Activated effector memory CD4-positive, alpha-beta T cell treated with anti-CD3 and anti-CD28 coated beads, Interleukin-2, amount 50 U/mL, for 16 hours (primary cell): ENCODE data around the gene BEST3.
"Not testable (repeated sequence)": the region's sequence is repeated elsewhere in the genome, so short reads cannot be mapped to it uniquely, and the experiment has no call there.

Experiments used
- DNase-seq: peaks from one replicate; pipeline ENCODE4 v3.0.0-alpha.2; 2020

The BEST3 gene

DNA sequence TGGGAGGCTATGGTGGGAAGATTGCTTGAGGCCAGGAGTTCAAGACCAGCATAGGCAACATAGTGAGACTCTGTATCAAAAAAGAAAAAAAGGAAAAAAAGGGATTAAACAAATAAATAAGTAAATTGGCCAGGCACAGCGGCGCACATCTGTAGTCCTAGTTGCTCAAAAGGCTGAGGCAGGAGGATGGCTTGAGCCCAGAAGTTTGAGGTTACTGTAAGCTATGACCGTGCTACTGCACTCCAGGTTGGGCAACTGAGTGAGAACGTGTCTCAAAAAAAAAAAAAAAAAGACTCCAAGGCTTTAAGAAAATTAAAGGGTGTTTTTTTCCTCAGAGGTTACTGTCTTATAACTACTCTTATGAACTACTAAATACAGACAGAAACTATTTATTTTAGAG lies 11.7 kb downstream of the BEST3 start:
- DNase-seq: no peak

DNA sequence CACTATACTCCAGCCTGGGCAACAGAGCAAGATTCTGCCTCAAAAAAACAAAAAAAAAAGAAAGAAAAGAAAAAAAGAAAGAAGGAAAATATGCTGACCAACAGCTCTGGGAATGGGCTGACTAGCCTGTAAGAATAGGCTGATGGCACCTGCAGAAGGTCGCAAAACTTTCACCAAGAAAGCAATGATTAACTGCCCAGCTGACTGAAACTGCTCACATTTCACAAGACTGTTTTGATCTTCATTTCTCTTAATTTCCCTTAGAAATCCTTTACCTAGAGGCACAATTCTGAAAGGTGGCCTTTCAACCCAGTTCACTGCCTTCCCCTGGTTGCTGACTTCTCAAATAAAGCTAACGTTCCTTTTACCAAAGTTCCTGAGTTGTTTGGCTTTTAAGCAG lies 12.4 kb downstream of the BEST3 start:
- no peak for DNase-seq

DNA sequence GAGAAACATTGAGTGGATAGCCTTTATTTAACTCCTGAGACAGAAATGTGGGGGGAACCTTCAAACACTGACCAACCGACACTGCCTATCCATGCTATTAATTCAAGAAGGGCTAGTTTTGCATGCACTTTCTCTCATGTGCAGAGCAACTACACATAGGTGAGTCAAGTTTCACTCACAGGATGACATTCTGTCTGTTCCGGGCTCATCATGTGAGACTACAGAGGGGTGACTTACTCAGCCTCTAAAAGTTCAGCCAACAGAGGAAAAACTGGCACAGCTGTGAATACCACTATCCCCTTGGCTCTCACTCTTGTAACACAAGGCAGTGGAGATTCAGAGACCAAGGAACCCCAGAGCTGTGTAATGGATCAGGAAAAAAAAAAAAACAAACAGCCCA lies 13.3 kb downstream of the BEST3 start:
- no peak for DNase-seq

DNA sequence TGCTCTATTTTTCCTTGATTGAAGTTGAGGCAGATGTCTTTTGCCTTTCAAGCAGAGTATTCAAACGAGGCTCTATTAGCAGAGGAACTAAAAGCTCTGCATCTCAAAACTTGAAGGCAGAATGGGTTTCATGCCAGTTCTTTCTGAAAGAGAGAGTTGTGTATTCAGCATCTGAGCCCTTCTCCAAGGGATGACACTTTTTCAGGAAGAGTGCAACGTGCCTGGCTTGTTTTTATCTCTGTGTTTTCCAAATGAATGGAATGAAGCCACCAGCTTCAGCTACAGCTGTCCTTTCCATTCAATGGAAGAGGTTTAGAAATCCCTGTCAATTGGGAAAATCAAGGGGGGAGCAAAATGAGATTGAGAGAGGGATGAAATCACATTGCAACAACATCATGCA lies 14.6 kb downstream of the BEST3 start:
- no peak for DNase-seq

DNA sequence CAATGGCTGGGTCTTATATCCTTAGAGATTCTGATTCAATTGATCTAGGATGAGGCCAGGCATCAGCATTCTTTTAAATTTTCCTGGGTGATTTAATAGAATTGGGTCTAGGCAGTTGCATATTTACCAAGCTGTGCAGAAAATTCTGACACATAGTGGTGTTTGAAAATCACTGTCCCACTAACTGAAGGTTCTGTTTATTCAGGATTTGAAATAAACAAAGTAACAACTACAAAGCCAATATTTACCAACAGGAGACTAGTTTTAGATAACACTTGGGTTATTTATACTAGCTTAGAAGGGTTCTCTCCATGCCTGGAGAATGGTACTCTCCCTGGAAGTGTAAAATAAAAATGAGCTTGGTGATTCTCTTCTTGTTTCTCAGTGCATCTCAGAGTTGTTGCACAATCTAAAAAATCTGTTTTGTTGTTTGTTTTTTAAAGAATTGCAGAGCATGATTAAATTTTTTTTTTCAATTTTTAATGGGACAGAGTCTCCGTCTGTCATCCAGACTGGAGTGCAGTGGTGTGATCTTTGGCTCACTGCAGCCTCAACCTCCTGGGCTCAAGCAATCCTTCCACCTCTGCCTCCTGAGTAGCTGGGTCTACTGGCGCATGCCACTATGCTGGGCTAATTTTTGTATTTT lies 16.9 kb downstream of the BEST3 start:
- no peak for DNase-seq

DNA sequence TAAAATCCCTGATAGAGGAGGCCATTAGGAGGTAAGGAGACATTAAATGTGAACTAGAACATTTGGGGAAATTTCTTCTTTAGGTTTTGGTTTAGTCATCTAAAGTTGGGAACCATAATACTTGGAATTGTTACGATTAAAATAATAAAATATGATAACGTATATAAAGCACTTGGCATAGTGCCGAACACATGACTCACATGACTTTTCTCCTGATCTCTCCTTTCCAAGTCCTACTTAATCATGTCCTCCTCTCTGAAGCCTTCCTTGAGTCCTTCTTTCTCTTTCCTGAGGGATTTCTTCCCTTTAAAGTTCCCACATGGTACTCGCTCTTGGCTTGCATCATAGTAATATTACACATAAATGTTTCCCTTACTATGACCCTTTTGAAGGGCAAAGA lies 20.0 kb downstream of the BEST3 start:
- no peak for DNase-seq

DNA sequence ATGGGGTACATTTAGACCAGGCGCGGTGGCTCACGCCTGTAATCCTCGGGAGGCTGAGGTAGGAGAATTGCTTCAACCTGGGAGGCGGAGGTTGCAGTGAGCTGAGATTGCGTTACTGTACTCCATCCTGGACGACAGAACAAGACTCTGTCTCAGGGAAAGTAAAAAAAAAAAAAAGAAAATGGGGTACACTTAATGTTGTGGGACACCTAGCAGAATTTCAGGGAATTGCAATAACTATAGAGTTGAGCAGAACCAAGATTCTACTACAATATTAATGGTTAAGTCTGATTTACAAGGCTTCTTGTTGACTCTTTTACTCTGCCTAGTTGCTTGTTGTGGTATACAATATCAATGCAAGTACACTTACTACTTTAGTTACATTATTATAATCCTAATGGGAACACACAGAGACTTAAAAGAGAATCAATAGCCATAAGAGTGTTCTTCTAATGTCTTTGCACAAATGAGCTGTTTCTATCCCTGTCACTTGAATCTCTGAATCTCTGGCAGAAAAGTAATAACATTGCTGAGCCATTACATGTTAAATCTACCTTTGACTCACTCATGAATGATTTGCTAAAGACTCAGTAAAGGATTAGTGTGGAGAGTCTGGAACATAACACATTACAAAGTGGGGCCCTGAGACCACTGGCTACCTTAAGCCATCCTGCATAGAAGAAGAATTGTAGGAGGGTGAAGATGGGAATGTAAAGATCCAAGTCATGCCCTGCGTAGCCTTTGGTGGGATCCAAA lies 22.7 kb downstream of the BEST3 start:
- DNase-seq: no peak

DNA sequence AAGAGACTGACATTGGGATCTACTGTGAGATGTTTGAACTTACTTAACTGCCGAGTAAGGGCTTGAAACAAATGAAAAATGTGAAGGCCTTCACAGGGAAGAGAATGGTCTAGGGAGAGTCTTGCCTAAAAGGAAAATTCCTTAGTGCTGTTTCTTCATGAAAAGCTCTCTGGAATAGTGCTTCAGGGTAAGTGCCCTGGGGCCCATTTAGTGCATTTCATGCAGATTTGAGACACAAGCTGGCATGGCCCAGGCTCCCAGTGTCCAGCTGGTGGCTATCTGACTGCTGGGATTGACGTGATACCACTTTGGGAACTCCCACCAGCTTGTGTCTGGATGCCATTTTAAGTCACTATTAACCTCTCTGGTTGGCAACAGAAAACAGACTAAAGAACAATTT lies 26.9 kb downstream of the BEST3 start:
- no peak for DNase-seq

DNA sequence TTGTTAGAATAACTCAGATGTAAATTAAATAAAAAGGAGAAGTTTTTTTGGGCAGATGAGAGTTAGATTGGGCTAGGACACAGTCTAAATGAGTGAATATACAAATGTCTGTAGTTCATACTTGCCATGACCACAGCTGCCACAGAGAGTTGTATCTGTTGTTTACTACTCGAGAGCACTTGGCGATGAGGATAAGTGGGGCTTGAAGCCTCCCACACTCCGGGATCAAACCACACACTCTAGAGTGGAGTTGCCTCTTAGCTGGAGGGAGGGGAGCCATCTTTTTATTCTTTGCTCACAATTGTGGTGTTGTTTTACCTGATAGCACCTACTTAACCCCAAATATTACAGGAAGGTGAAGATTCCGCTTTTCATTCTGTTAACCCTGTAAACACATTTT lies 27.5 kb downstream of the BEST3 start:
- DNase-seq: no peak

DNA sequence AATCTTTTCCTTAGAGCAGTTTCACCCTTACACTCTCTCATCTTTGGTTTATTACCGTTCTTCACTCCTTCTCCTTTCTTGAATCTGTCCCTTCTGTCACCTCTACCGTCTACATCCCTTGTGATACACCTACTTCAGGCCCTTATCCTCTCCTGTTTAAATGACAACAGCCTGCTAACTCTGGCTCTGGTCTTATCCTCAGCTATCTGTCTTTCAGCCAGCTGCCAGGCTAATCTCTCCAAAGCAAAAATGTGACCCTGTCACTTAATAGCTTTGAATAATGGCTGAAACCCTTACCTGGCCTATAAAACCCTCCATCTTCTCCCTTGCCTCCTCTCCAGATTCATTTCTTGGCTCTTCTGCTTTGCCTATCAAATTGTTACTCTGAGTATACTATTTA lies 32.3 kb downstream of the BEST3 start:
- no peak for DNase-seq

DNA sequence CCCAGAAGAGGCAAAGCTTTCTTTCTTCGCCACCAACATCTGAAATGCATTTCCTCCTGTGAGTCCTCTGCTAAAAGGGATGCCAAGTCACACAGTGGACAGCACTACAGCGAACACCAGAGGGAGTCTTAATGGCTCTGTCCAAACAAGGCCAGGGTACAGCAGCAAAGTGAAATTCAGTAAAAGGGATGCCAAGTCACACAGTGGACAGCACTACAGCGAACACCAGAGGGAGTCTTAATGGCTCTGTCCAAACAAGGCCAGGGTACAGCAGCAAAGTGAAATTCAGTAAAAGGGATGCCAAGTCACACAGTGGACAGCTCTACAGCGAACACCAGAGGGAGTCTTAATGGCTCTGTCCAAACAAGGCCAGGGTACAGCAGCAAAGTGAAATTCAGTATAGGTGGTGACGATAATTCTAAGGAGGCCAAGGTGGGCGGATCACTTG lies 34.1 kb downstream of the BEST3 start:
- not testable (repeated sequence) for DNase-seq

DNA sequence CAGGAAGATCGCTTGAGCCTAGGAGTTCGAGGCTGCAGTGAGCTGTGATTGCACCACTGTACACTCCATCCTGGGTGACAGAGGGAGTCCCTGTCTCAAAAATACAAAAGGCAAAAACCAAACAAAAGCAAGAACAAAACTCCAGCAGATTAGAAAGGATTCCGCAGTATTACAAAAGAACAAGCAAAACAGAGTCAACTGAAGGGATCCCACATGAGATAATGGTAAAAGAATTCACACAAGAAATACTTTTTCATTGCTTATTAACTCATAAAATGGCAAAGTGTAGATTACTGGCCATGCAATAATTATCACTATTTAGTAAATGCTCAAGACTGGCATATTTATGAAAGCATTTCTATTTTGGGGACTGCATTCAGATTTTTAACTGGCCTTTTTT lies 35.4 kb downstream of the BEST3 start:
- no peak for DNase-seq

DNA sequence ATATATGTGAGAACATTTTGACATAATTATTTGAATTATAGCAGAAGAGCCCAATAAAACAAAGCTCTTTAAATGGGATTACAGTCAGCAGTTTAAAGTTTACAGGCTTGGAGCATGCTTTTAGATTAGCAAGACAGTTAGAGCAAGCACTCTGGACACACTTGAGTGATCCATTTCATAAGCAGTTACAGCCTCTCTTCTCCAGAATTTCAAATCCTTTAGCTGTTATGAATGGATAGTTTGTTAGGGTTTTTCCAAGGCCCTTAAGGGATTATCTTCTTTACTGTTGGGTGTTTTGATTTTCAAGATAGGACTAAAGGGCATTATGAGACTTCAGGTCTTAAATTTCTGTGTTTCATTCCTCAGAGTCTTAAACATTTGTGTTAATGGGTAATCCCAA lies 36.3 kb downstream of the BEST3 start:
- no peak for DNase-seq

DNA sequence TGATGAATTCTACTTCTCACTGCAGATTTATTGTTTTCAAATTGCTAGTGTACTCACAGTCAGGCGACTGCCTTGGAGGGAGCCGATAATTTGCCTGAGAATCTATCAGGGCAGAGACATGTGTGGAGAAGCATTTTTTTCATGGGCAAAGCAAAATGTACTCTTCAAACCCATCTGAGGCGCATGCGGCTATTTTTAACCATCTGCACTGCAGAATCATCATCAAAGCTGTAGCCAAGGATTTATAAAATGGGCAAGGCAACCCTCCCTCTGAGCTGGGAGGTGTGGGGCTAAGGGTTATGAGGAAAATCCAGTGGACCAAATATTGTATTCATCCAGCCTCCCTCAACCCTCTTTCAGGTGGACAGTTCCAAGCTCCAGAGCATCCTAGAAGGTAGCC lies 37.7 kb downstream of the BEST3 start:
- no peak for DNase-seq

DNA sequence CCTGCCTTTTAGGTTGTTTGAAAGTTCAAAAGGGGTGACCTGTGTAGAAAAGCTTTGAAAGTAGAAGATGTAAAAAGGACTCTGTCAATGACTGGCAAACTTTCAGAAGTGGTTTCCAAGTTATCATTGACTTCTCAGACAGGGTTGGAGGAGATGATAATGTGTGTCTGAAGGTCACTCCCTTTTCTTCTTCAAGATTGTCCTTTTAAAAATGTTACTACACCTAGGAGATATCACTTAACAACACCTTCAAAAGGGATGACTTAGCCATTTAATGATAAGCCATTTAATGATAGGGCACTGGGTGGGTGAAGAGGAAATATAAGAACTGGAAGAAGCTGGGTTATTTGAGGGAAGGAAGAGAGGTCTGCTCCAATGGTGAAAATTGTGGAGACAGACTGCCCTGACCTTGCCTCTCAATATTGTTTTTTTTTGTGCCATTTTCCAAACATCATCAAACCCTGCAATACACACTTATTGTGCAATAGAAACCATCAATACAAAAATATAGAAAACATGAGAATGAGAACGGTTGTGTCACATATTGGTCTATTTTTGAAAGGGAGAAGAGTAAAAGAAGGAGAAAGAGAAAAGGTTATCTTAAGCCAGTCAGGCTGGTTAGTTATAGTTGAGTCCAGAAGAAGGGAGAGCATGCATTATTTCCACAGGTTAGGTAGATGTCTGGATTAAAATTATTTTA lies 38.8 kb downstream of the BEST3 start:
- DNase-seq: no peak

DNA sequence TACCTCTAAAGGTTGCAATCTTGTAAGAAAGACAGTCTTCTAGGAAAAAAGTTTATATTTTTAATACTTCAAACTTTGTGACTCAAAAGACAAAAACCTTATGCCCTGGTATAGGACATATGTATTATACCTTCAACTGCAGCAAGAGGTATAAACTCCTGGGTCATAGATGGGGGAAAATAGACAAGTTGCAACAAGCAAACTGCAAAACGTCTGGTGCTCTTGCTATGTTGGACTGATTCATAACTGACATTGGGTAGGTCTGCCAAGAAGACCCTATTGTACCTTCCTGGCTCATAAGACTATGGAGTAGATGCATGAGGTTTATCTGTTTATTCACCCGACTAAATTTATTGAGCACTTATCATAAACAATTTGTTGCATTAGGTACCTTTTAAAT lies 40.9 kb downstream of the BEST3 start:
- no peak for DNase-seq

DNA sequence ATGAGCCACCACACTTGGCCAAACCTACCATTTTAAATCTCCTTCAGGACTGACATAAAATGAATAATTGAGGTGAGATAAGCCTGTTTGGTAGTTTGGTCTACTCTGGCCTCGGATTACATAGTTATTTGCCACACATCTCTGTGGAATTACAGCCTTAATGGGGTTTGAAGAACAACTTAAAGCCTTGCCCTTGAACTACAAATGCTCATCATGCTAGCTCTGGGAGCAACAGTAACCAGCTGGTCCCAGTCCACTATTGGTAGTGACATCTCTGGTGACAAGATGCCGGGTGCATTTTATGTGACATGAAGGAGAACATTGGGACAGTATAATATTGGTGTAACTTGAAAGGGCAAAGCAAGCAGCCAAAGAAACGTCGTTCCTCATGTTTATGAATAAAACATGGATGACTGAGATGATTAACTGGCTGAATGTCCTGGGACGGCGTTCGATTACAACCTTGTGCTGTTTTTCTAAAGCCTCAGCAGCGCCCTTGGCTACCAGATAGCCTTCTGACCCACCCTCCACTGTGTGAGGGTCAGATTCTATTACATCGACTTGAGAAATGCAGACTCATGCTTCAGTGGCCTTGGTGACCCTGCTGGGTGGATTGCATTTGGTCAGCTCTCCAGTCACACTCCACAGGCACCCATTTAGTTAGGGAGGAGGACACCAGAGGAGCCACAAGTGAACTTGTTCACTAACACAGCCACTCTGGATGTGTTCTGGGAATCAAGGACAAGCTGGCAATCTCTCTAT lies 41.5 kb downstream of the BEST3 start:
- DNase-seq: no peak

DNA sequence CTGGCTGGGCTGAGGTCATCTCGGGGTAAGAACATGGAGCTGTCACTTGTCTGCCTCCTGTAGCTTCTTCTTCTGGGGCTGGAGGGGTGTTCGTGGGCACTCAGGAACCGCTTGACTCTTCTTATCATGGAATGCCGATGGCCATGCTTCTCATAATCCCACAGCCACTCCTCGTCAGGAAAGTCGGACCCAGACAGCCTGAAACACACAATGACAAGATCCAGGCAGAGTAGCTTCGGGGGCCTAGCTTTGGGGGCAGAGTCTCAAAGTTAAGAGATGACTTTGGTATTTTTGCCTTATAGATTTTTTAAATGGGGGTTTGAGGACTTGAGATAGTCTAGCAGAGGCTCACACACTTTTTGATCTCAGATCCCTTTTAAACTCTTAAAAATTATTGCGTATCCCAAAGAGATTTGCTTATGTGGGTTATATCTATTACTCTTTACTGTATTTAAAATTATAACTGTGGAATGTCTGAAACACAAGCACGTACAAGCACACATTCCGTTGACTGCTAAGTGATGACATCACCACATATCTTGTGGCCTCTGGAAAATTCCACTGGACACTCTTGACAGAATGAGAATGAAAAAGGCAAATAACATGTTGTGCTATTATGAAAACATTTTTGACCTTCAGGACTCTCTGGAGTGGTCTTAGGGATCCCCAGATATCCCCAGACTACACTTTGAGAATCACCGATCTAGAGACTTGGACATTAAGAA lies 43.3 kb downstream of the BEST3 start:
- no peak for DNase-seq

DNA sequence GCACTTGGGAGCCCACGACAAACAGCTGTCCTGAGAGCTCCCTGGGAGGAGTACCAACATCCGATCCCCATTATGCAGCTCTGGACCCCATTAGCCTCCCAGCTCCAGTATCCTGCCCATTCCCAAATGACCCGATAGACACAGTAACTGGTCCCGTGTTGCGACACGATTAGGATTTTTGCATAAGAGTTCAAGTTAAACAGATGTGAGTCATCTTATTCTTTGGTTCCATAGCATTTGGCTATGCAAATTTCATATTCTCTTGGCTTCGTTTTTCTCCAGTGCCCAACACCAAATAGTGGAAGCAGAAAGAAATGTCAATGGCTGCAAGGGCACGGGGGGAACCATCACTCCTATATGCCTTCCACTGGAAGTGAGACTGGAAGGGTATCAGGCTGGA lies 45.4 kb downstream of the BEST3 start:
- DNase-seq: no peak

DNA sequence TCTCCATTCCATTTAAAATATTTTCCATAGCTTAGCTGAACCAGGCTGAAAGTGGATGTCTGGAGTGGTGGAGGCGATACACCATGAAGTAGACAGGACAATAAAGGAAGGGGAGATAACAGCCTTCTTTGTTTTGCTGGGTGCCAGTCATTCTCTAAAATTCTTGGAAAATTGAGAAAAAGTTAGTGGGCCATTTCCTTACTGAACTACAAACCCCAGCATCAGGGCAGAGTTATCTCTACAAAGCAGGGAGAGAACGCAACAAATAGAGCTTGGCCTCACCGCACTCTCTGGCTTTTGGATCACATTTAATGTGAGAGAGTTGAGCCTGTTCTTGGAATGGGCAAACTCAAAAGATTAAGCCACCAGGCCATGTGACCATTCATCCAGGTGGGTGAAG lies 47.2 kb downstream of the BEST3 start:
- DNase-seq: no peak

DNA sequence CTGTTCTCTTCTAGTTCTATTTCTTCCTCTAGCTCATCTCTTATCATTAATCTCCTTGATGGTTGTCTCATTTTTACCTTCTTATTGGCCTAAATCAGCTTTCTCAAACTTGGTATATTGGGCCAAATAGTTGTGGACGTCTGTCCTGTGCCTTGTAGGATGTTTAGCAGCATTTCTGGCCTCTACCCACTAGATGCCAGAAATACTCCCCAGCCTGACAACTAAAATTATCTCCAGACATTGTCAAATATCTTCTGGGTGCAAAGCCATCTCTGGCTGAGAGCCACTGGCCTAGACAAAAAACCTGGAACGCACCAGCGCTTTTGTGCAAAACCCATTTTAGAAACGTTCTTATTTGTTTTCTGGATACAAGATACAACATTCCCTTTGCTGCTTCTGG lies 49.6 kb downstream of the BEST3 start:
- no peak for DNase-seq

DNA sequence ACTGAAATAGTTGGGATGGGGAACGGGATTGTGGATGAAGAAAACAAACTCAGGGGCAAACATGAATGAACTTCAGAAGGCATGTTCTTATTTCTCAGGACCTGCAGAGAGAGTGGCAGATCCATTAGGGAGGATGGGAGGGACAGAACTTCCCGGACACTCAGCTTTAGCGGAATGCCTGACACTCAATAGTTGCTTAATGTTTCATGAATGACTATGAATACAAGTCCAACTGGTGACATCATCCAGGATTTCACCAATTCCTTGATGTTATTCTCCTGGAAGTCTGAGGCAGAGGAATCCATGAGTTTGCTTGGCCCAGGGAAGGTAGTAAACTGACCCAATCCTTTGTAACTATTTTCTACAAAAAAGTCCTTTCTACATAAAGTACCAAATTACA lies 50.6 kb downstream of the BEST3 start:
- no peak for DNase-seq

DNA sequence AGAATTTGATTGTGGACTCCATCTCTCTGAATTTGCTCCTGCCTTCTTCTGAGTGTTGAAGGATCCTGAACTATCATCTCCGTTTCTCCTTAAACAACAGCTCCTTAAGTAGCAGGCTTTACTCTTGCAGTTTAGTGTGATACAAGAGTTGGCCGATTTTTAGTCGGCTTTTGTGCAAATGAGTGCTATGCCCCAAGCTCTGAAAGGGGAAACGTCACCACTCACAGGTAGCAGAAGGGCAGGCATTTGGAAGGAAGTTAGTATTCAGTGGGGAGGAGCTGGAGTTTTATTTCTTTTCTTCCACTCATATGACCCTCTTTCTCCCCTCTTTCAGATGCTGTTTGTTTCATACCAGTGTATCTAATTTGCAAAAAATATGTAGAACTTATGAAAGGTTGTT lies 51.9 kb downstream of the BEST3 start:
- no peak for DNase-seq
